Endothelial cell of umbilical vein (primary cell): ENCODE results near the gene SLC12A8. TPM values are rescaled to one million over a fixed set of nuclear protein-coding genes. Genes with fewer than 3 reads are reported as not detected.

Experiments used
- Bru-seq: library from RNA; stranded (reverse); fragments of 400-500 nt; gene quantifications from one replicate; lab custom pipeline; 2021; lab: Mats Ljungman, UMichigan
- BruChase-seq, 2 experiments: library from RNA; stranded (reverse); fragments of 400-500 nt; gene quantifications; one replicate each; lab custom pipeline; 2021; lab: Mats Ljungman, UMichigan
- BruUV-seq: library from RNA; stranded (reverse); fragments of 400-500 nt; replicated peaks from 2 replicates; lab custom pipeline; 2021; lab: Mats Ljungman, UMichigan
- CTCF ChIA-PET: fragments of 300-600, 350-600 bp; sonication (Branson Sonifier 250); formaldehyde crosslinking; loops from one replicate; lab custom pipeline; 2021; ENCODE audit warnings: antibody characterized with exemption, inconsistent platforms; lab: Charles Lee
- POLR2A ChIA-PET: fragments of 300-600, 350-600 bp; sonication (Branson Sonifier 250); formaldehyde crosslinking; loops from one replicate; lab custom pipeline; 2021; ENCODE audit warnings: antibody characterized with exemption, inconsistent platforms; lab: Charles Lee
- DNase-seq: peaks from one replicate; pipeline ENCODE4 v3.0.0-alpha.2; 2011; ENCODE audit warnings: low read depth, low spot score
- FAIRE-seq: peaks from 2 replicates; lab custom pipeline; 2011; peaks lifted over from hg19 to GRCh38; lab: Jason Lieb, UNC
- H2AFZ ChIP-seq: 2 replicates; pipeline ENCODE4 v1.6.0; 2012; ENCODE audit warnings: low read depth, low read length, control low read depth, inconsistent platforms
- H3K27ac ChIP-seq: 2 replicates; pipeline ENCODE4 v1.5.1; 2011; ENCODE audit warnings: low read depth, mild to moderate bottlenecking, control low read depth, low read length, moderate library complexity; ENCODE audit not compliant: insufficient read depth
- H3K27me3 ChIP-seq, 2 experiments: 2 replicates each; pipeline versions ENCODE4 v1.6.0 to v1.6.1; 2011; ENCODE audit warnings: low read length in 2 of 2, mixed read lengths in 1 of 2; ENCODE audit not compliant: control insufficient read depth in 2 of 2, insufficient read depth in 2 of 2
- H3K36me3 ChIP-seq, 2 experiments: 2 replicates in 1 of 2; 3 replicates in 1 of 2; pipeline ENCODE4 v1.5.1; 2011; ENCODE audit warnings: low read length in 2 of 2, mild to moderate bottlenecking in 1 of 2, moderate library complexity in 1 of 2; ENCODE audit not compliant: control insufficient read depth in 2 of 2, insufficient read depth in 2 of 2; ENCODE audit errors: extremely low read depth in 1 of 2
- H3K4me1 ChIP-seq: 3 replicates; pipeline ENCODE4 v1.5.1; 2011; ENCODE audit warnings: mild to moderate bottlenecking, low read length; ENCODE audit not compliant: control insufficient read depth, insufficient read depth; ENCODE audit errors: extremely low read depth
- H3K4me2 ChIP-seq: 2 replicates; pipeline ENCODE4 v1.6.1; 2011; ENCODE audit warnings: low read length, control low read depth, mixed read lengths; ENCODE audit not compliant: insufficient read depth
- H3K4me3 ChIP-seq, 3 experiments: fragments of 200-600 bp in 1 of 3; sonication (generic), shearing (Covaris generic) in 1 of 3; replicated peaks in 1 of 3; 2 replicates each; pipeline ENCODE4 v1.5.1; 2011 to 2016; ENCODE audit warnings: control low read depth in 3 of 3, low read length in 3 of 3, mild to moderate bottlenecking in 2 of 3, inconsistent platforms in 1 of 3, low read depth in 1 of 3, moderate library complexity in 1 of 3; ENCODE audit not compliant: insufficient read depth in 1 of 3
- H3K79me2 ChIP-seq: 2 replicates; pipeline ENCODE4 v1.6.0; 2012; ENCODE audit warnings: low read length, inconsistent platforms; ENCODE audit not compliant: control insufficient read depth, insufficient read depth
- H3K9ac ChIP-seq: replicated peaks from 2 replicates; pipeline ENCODE3; 2011; ENCODE audit warnings: low read length, control low read depth; ENCODE audit not compliant: insufficient read depth; ENCODE audit errors: extremely low read depth
- H3K9me1 ChIP-seq: replicated peaks from 3 replicates; pipeline ENCODE4 v1.6.0; 2011; ENCODE audit warnings: mild to moderate bottlenecking, low read length; ENCODE audit not compliant: control insufficient read depth, insufficient read depth; ENCODE audit errors: extremely low read depth
- H3K9me3 ChIP-seq: replicated peaks from 2 replicates; pipeline ENCODE4 v1.5.1; 2012; ENCODE audit warnings: low read length, inconsistent platforms; ENCODE audit not compliant: control insufficient read depth, insufficient read depth
- H4K20me1 ChIP-seq: replicated peaks from 2 replicates; pipeline ENCODE3; 2011; ENCODE audit warnings: mild to moderate bottlenecking, low read length; ENCODE audit not compliant: control insufficient read depth, insufficient read depth; ENCODE audit errors: extremely low read depth
- EZH2 ChIP-seq: IDR thresholded peaks from 2 replicates; pipeline ENCODE4 v1.6.1; 2012; ENCODE audit warnings: borderline replicate concordance, low read depth, mild to moderate bottlenecking, moderate library complexity, low read length, inconsistent platforms; ENCODE audit not compliant: severe bottlenecking
- MAX ChIP-seq: IDR thresholded peaks from 2 replicates; pipeline ENCODE4 v1.6.1; 2011; ENCODE audit not compliant: insufficient read depth, insufficient read length
- MYC ChIP-seq: IDR thresholded peaks from one replicate; pipeline ENCODE4 v1.6.1; 2011; ENCODE audit warnings: mild to moderate bottlenecking, low read depth, low read length
- dilution Hi-C: fragments of 300-500 bp; cut with MboI; formaldehyde crosslinking; loops from one replicate; pipeline ENCODE4 v1.15.0; 2019; ENCODE audit warnings: low sequenced_read_pairs; ENCODE audit not compliant: extremely low pct_ligation_motif_present
- intact Hi-C: fragments of 100-400 bp; cut with micrococcal nuclease; formaldehyde crosslinking; loops from one replicate; pipeline ENCODE4 v1.10.0; 2022
- long read RNA-seq: library from polyadenylated mRNA; stranded (forward); transcript quantifications from one replicate; pipeline ENCODE4 v2.0.0, GENCODE V29; 2021
- polyA minus RNA-seq, 3 experiments: library from RNA; depleted of rRNA, polyadenylated mRNA; stranded (reverse); fragments of >200 nt; gene quantifications; 1 replicate in 1 of 3; 2 replicates in 2 of 3; pipeline ENCODE4 v1.2.3, GENCODE V29; 2011
- polyA plus RNA-seq, 4 experiments: library from polyadenylated mRNA; depleted of rRNA in 3 of 4; stranded (reverse) in 3 of 4; unstranded in 1 of 4; fragments of >200 nt; gene quantifications; 2 replicates each; pipeline versions ENCODE4 v1.2.1 to v1.2.3, GENCODE V29; 2011 to 2012; ENCODE audit warnings: missing spikeins in 1 of 4
- total RNA-seq: library from RNA; stranded (reverse); gene quantifications from 2 replicates; pipeline ENCODE4 v1.2.3, GENCODE V29; 2021
- TF ChIP-seq, protein P1 (sequence below), 2 donors: IDR thresholded peaks; 1 replicate in 1 of 2; 2 replicates in 1 of 2; pipeline ENCODE4 v1.5.1; 2011; ENCODE audit warnings: low read length in 2 of 2, mild to moderate bottlenecking in 2 of 2, moderate library complexity in 2 of 2, control low read depth in 1 of 2, inconsistent platforms in 1 of 2, low read depth in 1 of 2; ENCODE audit not compliant: insufficient read depth in 1 of 2; ENCODE audit errors: extremely low read depth in 1 of 2

Gene SLC12A8, protein sequence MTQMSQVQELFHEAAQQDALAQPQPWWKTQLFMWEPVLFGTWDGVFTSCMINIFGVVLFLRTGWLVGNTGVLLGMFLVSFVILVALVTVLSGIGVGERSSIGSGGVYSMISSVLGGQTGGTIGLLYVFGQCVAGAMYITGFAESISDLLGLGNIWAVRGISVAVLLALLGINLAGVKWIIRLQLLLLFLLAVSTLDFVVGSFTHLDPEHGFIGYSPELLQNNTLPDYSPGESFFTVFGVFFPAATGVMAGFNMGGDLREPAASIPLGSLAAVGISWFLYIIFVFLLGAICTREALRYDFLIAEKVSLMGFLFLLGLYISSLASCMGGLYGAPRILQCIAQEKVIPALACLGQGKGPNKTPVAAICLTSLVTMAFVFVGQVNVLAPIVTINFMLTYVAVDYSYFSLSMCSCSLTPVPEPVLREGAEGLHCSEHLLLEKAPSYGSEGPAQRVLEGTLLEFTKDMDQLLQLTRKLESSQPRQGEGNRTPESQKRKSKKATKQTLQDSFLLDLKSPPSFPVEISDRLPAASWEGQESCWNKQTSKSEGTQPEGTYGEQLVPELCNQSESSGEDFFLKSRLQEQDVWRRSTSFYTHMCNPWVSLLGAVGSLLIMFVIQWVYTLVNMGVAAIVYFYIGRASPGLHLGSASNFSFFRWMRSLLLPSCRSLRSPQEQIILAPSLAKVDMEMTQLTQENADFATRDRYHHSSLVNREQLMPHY
- total RNA-seq: 0.86 and 0.97 TPM in 2 replicates
- 0.62 and 0.90 TPM in 2 replicates for polyA plus RNA-seq
- polyA plus RNA-seq (2011; cell fraction: cytosol; rRNA removed): 0.21 and 0.27 TPM in 2 replicates
- polyA plus RNA-seq (2011; cell fraction: nucleus; rRNA removed): 0.95 and 1.2 TPM in 2 replicates
- 0.17 TPM in 1 of 2 replicates, not detected in the other for polyA plus RNA-seq (2012)
- 1.4 and 1.8 TPM in 2 replicates for polyA minus RNA-seq
- polyA minus RNA-seq (2011; cell fraction: cytosol; rRNA and poly(A)+ RNA removed): 2.8 TPM
- polyA minus RNA-seq (2011; cell fraction: nucleus; rRNA and poly(A)+ RNA removed): 1.0 and 1.7 TPM in 2 replicates
- Bru-seq, nascent RNA: percentile 28 among the genes with signal in this experiment
- BruChase-seq, experiment 1, labeled RNA remaining after a 6-hour chase: percentile 30 among the genes with signal in this experiment
- percentile 35 among the genes with signal in this experiment for BruChase-seq, experiment 2, labeled RNA remaining after a 2-hour chase
- long read RNA-seq, partial matches to known transcripts: 0 of 1 reads
- long read RNA-seq, other reads (novel, unspliced or antisense): 0 of 1 reads

DNA sequence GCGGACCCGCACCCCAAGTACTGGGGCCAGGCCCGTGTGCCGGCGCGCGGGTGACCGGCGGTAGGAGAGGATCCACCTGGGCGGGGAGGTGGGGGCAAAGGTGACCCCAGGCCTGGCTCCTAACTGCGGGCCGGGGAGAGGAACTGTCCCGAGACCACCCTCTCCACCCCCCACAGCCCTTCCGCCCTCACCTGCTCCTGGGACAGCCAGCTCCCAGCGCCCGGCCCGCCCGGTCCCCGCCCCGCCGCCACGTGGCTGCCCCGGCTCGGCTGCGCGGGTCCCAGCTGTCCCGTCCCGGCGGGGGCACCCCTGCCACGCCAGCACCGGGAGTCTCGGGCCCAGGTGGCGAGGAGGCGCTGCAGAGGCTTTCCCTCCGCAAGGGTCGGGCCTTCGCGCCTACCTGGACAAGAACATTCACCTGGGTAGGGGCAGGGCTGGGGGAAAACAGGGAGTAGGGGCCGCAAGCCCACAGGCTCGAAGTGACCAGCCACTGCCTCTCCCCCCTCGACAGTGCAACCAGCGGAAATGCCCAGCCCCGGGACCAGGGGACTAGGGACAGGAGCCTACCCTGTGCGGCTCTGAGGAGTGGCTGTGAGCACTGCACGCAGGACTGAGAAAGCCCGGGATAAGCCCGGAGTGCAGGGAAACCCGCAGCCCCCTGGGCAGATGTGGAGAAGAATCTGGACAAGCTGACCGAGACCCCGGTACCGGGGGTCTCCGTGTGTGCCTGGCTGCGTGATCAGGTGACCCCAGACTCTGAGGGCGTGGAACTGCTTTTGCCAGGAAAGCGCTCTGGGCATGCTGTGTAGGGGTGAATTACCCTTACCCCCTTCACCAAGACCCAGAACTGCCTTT lies at the start of gene SLC12A8:
Gene SLC12A8 (minus strand): TSS at position 240 of the 855 bp plus-strand sequence. CDS start 1,399 bp downstream, outside the sequence.
- no TSS peak for BruUV-seq
- peaks cover 5 to 8% of the 10 kb centered on the region in 2 experiments for H3K27me3 ChIP-seq
- FAIRE-seq: no peak
- intact Hi-C loops: loop anchor here (10.0 kb wide), 1 partner anchor 372 kb away; no protein-coding TSS in a partner anchor
- peak within 1 kb of the TSS; percentile 83 for H2AFZ ChIP-seq
- no peak within 1 kb of the TSS for H3K27ac ChIP-seq
- H4K20me1 ChIP-seq: no peaks in the 10 kb centered on the region
- no peaks in the 10 kb centered on the region for H3K9me3 ChIP-seq
- peak; percentile 33 for TF ChIP-seq EZH2
- TF ChIP-seq, protein P1, sequence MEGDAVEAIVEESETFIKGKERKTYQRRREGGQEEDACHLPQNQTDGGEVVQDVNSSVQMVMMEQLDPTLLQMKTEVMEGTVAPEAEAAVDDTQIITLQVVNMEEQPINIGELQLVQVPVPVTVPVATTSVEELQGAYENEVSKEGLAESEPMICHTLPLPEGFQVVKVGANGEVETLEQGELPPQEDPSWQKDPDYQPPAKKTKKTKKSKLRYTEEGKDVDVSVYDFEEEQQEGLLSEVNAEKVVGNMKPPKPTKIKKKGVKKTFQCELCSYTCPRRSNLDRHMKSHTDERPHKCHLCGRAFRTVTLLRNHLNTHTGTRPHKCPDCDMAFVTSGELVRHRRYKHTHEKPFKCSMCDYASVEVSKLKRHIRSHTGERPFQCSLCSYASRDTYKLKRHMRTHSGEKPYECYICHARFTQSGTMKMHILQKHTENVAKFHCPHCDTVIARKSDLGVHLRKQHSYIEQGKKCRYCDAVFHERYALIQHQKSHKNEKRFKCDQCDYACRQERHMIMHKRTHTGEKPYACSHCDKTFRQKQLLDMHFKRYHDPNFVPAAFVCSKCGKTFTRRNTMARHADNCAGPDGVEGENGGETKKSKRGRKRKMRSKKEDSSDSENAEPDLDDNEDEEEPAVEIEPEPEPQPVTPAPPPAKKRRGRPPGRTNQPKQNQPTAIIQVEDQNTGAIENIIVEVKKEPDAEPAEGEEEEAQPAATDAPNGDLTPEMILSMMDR (IDR thresholded peaks at IDR 0.05; ENCODE audit: extremely low read depth in 1 of 2, insufficient read depth in 1 of 2, low read depth in 1 of 2, low read length in 2 of 2): no peak
- no peak for TF ChIP-seq MAX
- no peak for TF ChIP-seq MYC
- H3K4me2 ChIP-seq: peak within 1 kb of the TSS; percentile 63
- H3K36me3 ChIP-seq: no peaks in the 10 kb centered on the region
- H3K79me2 ChIP-seq: no peaks in the 10 kb centered on the region
- no peak within 1 kb of the TSS for H3K9ac ChIP-seq
- H3K9me1 ChIP-seq: no peaks in the 10 kb centered on the region
- H3K4me1 ChIP-seq: peaks cover 7% of the 10 kb centered on the region
- peak within 1 kb of the TSS; percentile 9 to 42 (median 33) for H3K4me3 ChIP-seq
- ChIA-PET CTCF (interaction anchor here (1.2 kb wide), 1 partner anchor 16 kb away, joined by 3 read pairs; no protein-coding TSS in a partner anchor), POLR2A (no interaction called here)
- no peak for DNase-seq
- dilution Hi-C loops: no loop called here
